ENCODE data around the gene ATP1A1.

ATP1A1 gene

GRCh38 chr1:116415200-116415698 lies 42.2 kb downstream of the ATP1A1 start (continued):
- TF ChIP-seq, protein P1, sequence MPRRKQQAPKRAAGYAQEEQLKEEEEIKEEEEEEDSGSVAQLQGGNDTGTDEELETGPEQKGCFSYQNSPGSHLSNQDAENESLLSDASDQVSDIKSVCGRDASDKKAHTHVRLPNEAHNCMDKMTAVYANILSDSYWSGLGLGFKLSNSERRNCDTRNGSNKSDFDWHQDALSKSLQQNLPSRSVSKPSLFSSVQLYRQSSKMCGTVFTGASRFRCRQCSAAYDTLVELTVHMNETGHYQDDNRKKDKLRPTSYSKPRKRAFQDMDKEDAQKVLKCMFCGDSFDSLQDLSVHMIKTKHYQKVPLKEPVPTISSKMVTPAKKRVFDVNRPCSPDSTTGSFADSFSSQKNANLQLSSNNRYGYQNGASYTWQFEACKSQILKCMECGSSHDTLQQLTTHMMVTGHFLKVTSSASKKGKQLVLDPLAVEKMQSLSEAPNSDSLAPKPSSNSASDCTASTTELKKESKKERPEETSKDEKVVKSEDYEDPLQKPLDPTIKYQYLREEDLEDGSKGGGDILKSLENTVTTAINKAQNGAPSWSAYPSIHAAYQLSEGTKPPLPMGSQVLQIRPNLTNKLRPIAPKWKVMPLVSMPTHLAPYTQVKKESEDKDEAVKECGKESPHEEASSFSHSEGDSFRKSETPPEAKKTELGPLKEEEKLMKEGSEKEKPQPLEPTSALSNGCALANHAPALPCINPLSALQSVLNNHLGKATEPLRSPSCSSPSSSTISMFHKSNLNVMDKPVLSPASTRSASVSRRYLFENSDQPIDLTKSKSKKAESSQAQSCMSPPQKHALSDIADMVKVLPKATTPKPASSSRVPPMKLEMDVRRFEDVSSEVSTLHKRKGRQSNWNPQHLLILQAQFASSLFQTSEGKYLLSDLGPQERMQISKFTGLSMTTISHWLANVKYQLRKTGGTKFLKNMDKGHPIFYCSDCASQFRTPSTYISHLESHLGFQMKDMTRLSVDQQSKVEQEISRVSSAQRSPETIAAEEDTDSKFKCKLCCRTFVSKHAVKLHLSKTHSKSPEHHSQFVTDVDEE (CRISPR knock-in tag; IDR thresholded peaks at IDR 0.05), result no peak

DNA sequence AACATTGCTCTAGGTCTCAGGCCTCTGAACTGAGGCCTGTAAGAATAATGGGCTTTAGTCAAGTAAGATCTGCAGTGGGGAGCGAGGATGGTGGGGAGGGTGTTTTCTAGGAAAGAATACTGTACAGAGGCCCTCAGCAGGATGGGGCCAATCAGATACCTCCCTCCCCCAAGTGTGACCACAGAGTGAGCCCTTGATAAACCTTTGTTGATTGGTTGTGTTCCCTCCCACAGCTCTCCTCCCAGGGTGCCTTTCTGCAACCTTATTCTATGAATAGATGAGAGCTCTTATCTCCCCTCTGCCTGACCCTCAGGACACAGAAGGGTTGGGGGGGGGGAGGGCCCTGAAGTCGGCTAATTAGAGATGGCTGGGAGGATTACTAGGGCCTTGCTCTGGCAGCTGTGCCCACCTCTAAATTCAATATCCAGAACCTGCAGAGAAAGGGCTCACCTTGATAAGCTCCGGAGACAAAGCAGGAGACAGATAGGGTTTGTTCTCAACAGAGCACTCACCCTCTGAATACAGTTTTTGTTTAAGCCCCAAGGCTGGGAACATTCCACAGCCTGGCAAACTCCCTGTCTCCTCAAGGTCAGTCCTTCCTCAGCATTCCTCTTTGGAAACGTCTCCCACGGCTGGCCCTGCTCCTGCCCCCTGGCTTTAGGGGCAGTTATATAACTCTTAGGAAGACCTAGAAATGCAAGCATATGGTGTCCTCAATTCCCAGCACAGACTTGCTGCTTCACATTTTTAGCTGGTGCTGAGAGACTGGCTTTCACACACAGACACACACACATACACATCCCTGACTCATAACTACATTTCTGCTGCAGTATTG lies 42.9 kb downstream of the ATP1A1 start:
- ATAC-seq, result no peak
- TF ChIP-seq TCF4 (CRISPR knock-in tag; IDR thresholded peaks at IDR 0.05; ENCODE audit: borderline replicate concordance) (no peak), GLIS3 (CRISPR knock-in tag; IDR thresholded peaks at IDR 0.05) (no peak), ZNF565 (CRISPR knock-in tag; conservative IDR thresholded peaks at IDR 0.05; ENCODE audit: low read depth) (no peak), OSR1 (CRISPR knock-in tag; IDR thresholded peaks at IDR 0.05) (no peak), SNAI2 (CRISPR knock-in tag; IDR thresholded peaks at IDR 0.05) (no peak), BACH2 (CRISPR knock-in tag; IDR thresholded peaks at IDR 0.05; ENCODE audit: borderline replicate concordance) (no peak), ISL1 (CRISPR knock-in tag; IDR thresholded peaks at IDR 0.05) (no peak), CSDC2 (CRISPR knock-in tag; IDR thresholded peaks at IDR 0.05) (no peak), PATZ1 (CRISPR knock-in tag; IDR thresholded peaks at IDR 0.05; ENCODE audit: borderline replicate concordance) (no peak)
- TF ChIP-seq, protein P1 (CRISPR knock-in tag; IDR thresholded peaks at IDR 0.05), result no peak

GRCh38 chr1:116416854-116417513 lies 43.9 kb downstream of the ATP1A1 start:
- no peak for ATAC-seq
- TF ChIP-seq ESRRG (CRISPR knock-in tag; IDR thresholded peaks at IDR 0.05) (no peak), PATZ1 (CRISPR knock-in tag; IDR thresholded peaks at IDR 0.05; ENCODE audit: borderline replicate concordance) (no peak), PPARA (CRISPR knock-in tag; IDR thresholded peaks at IDR 0.05; ENCODE audit: borderline replicate concordance) (no peak), OSR1 (CRISPR knock-in tag; IDR thresholded peaks at IDR 0.05) (no peak), ZFP3 (CRISPR knock-in tag; IDR thresholded peaks at IDR 0.05) (no peak)

DNA sequence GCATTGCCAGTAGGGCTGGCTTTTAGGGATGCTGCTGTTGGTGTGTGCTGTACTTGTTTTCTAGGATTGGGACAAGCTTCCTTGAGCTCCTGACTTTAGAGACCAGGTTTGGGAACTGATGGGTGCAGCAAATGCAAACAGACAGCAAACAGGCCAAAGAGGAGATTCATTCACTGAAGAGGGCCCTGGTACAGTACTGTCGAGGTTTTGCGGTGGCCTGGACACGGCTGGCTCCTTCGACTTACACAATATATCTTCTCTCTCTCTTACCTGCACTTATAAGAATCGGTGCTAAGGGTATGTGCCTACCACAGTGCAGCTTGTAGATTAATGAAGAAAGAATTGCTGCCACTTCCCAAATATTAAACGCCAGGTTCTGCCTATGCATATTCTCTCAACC lies 44.6 kb downstream of the ATP1A1 start:
- no peak for ATAC-seq
- TF ChIP-seq CREB5 (CRISPR knock-in tag; IDR thresholded peaks at IDR 0.05; ENCODE audit: low read depth) (no peak), ZC3H10 (CRISPR knock-in tag; IDR thresholded peaks at IDR 0.05) (no peak), ZFP30 (CRISPR knock-in tag; IDR thresholded peaks at IDR 0.05) (no peak), CSDC2 (CRISPR knock-in tag; IDR thresholded peaks at IDR 0.05) (no peak), ARNTL (CRISPR knock-in tag; IDR thresholded peaks at IDR 0.05; ENCODE audit: borderline replicate concordance, low read depth) (no peak), ESRRG (CRISPR knock-in tag; IDR thresholded peaks at IDR 0.05) (no peak), BACH2 (CRISPR knock-in tag; IDR thresholded peaks at IDR 0.05; ENCODE audit: borderline replicate concordance) (no peak), PPARA (CRISPR knock-in tag; IDR thresholded peaks at IDR 0.05; ENCODE audit: borderline replicate concordance) (no peak), TOX (CRISPR knock-in tag; IDR thresholded peaks at IDR 0.05; ENCODE audit: borderline replicate concordance) (no peak), POU6F1 (CRISPR knock-in tag; IDR thresholded peaks at IDR 0.05; ENCODE audit: borderline replicate concordance, low read depth) (no peak), SNAI2 (CRISPR knock-in tag; IDR thresholded peaks at IDR 0.05) (no peak)
